ENCODE measurements around the gene PLCD3.

Gene PLCD3

DNA sequence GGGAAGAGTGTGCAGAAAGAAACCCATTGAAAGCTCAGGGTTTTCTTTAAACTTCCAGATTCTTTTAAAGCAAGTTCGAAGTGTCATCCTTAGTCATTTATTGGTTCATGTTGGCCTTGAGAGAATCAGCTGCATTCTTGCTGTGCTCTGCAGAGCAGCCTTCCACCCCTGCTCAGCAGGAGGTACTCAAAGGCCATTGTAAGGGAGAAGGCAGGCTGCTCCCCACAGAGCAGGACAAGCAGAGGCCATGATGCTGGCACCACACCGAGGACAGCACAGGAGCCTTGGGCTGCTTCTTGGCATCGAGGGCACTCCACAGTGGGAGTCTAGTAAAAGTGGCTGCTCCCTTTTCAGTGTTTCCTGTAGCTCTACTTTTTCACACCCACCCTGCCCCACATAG lies 41.6 kb downstream of the PLCD3 start:
- H3K4me3 ChIP-seq (ENCODE audit: low read length) = no peak overlapping the region
- DNase-seq (ENCODE audit: low read depth, low spot score) = no peak

DNA sequence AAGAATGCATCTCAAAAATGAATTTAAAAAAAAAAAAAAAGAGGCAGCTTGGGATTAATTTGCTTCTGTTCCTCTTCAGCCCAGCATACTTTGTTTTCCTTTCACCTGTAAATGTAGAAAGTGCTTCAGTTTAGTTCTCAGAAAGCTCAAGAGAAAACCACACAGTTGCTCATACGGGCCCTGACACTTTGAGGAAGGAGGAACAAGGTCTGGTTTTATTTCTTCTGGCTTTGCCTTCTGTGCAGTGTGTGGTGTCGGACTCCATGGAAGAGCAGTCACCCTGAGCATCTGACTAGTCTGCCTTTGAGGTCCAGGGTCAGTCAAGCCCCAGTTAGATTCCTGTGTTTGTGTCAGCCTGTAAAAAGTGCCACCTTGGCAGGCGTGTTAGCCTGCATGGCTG lies 43.6 kb downstream of the PLCD3 start:
- DNase-seq (ENCODE audit: low read depth, low spot score) = no peak
- no peak overlapping the region for H3K4me3 ChIP-seq (ENCODE audit: low read length)

DNA sequence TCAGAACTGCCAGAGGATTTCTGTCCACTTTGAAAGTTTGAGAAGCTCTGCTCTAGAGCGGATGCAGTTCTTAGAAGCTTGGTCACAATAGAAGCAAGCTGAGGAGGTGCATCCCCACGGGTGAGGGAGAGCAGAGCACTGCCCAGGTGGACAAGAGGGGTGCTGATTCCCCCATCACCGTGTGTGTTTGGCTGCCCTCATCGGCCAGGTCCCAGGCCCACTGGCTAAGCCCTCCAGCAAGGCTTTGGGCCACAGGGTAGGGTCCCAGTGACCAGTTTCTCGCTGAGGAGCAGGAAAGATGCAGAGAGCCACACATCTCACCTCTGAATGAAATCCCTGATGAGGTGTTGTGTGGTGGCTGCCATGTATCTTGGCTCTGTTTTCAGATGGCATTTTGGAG lies 44.3 kb downstream of the PLCD3 start:
- DNase-seq (ENCODE audit: low read depth, low spot score) = no peak
- H3K4me3 ChIP-seq (ENCODE audit: low read length) = no peak overlapping the region

DNA sequence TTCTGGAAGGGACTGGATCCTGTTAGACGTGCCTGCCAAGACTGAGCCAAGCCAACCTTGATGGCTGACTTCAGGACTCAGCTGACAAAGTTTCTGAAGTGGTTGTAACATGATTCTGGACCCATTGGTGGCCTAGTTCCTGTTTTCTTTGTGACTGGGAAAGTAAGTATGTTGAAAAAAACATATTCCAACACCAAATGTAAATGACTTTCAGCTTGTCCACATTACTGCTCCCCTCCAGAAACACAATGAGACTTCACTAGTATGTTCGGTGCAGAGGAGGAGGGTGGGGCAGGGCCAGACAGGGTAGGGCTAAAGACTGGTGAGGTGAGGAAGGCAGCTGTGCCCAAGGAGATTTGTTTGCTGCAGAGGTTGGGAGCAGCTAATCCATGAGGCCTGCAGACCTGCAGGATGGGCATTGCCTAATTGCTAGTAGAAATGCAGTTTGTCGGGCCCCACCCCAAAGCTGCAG lies 44.8 kb downstream of the PLCD3 start:
- no peak for DNase-seq (ENCODE audit: low read depth, low spot score)

DNA sequence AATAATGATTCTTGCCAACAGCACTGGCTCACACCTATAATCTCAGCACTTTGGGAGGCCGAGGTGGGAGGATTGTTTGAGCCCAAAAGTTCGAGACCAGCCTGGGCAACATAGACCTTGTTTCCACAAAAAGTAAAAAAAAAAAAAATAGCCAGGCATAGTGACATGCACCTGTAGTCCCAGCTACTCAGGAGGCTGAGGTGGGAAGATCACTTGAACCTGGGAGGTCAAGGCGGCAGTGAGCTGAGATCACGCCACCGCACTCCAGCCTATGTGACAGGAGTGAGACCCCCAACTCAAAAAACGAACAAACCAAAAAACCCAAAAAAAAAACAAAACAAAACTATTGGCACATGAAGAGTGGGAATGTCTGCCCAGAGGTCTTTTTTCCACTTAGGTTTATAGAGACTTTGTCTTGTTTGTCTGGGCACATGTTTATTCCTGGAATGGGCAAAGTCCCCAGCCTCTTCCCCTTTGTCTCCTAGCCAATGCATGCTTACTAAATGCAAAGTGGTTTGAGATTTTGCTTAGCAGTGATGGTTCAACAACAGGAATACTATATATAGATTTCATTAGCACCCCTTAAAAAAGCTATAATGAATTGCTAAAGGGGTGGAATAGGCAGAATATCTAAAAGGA lies 45.3 kb downstream of the PLCD3 start:
- DNase-seq (ENCODE audit: low read depth, low spot score) = no peak
- H3K4me3 ChIP-seq (ENCODE audit: low read length) = no peak overlapping the region

More for the DNA sequence above, 44.8 kb downstream of the PLCD3 start:
- H3K4me3 ChIP-seq (ENCODE audit: low read length) = no peak overlapping the region

DNA sequence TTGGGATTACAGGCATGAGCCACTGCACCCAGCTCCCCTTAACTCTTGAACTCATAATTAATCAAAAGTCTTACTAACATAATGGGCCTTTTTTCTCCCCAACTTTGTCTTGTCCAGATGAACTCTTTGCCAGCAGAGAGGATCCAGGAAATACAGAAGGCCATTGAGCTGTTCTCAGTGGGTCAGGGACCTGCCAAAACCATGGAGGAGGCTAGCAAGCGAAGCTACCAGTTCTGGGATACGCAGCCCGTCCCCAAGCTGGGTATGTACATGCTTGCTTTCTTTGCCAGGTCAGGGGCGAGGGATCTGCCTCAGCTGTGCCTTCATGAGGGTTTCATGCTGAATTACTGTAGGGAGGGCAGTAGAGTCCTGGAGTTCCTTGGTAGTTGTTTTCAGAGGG lies 45.9 kb downstream of the PLCD3 start:
- no peak overlapping the region for H3K4me3 ChIP-seq (ENCODE audit: low read length)
- no peak for DNase-seq (ENCODE audit: low read depth, low spot score)

DNA sequence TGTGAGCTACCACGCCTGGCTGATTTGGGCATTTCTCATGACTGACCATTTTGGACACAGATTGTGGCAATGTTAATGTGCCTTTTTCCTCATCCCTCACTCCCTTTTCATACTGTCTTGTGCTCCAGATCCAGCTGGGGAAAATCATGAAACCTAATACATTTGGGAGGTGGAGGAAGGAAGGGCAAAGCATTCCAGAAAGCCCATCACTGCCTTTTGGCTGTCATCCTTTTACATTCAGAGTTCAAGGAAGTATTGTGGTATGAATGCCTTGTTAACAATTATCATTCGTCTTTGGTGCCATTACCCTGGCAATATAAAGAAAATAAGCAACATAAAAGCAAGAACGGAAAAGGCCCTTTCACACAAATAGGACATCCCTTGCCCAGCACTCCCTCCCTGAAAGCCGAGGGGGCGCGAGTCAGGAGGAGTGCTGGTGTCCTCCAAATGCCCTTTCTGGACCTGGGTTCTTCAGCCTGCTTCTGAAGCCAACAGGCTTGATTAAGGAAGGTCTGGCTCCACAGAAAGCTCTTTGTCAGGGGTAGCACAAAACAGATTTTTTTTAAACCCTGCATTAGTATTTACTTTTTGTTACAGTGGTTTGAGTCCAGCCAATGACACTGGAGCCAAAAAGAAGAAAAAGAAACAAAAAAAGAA lies 51.1 kb downstream of the PLCD3 start:
- no peak overlapping the region for H3K4me3 ChIP-seq (ENCODE audit: low read length)
- DNase-seq (ENCODE audit: low read depth, low spot score) = no peak

DNA sequence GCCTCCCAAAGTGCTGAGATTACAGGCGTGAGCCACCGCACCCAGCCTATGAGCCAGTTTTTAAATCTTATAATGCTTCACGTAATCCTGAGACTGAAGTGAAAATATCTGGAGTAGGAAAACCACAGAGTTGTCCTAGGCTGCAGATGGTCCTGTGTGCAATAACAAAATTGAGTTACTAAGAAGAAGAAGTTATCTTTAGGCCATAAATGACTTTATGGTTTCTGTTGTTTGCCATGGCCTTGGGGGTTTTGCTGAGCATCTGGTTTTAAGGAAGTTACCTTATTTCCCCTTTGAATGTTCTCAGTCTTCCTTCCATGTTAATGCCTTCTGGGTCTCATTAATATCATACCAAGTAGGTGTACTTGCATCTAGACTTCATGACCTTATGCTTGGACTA lies 54.7 kb downstream of the PLCD3 start:
- H3K4me3 ChIP-seq (ENCODE audit: low read length) = no peak overlapping the region
- DNase-seq (ENCODE audit: low read depth, low spot score) = no peak

DNA sequence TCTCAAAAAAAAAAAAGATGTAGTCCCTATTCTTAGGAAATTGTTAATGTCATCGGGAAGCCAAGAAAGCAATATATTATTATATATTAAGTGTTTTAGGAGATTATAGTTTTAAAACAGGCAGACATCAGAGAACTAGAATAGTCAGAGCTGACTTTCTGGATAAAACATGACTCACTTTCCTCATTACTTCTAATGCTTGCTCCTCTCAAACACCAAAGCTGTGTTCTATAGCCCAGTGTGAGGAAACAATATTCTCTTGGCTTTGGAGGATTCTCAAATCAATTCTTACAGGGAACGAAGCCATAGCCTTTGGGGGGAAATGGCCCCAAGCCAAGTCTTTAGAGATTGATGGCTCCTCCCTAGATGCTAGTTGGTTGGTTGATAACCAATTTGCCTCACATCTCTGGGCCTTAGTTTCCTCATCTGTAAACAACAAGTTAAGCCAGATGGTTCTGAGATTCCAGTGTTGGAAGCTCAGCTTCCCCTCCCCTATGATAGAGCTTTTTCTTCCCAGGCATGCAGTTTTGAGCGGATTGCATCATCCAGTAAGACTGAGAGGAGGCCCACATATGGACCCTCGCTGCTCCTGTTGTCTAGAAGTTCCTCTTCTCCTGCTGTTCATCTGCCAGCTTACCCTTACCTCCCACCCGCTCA lies 58.8 kb downstream of the PLCD3 start:
- no peak overlapping the region for H3K4me3 ChIP-seq (ENCODE audit: low read length)
- DNase-seq (ENCODE audit: low read depth, low spot score) = no peak

DNA sequence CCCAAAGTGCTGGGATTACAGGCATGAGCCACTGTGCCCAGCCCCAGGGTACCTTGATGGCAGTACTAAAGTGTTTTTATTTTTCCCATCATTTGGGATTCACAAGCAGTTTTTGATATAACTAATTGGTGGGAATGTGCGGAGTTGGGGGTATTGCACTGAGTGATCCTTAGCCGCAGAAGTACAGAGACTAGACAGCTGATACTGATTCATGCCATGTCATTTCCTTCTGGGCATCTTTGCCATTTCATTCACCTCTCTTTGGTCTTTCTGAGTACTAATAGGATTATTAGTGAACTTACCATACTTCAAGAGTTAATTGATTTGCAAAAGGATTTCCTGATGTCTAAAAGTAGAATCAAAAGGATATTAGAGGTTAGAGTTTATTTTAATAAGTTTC lies 61.5 kb downstream of the PLCD3 start:
- no peak for DNase-seq (ENCODE audit: low read depth, low spot score)
- H3K4me3 ChIP-seq (ENCODE audit: low read length) = no peak overlapping the region

DNA sequence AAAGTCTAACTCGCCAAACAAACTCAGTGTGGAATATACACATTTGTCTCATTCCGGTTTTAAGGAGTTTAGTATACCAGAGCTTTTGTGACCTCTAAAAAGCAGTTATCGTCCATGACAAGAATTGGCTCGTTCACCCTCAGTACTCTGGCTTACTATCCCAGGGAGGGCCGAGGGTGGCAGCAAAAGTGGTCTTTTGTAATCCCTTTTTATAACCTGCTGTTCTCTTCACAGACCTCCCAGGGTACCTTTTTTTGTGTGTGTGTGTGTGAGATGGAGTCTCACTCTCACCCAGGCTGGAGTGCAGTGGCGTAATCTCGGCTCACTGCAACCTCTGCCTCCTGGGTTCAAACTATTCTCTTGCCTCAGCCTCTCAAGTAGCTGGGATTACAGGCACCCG lies 62.3 kb downstream of the PLCD3 start:
- no peak overlapping the region for H3K4me3 ChIP-seq (ENCODE audit: low read length)
- no peak for DNase-seq (ENCODE audit: low read depth, low spot score)

DNA sequence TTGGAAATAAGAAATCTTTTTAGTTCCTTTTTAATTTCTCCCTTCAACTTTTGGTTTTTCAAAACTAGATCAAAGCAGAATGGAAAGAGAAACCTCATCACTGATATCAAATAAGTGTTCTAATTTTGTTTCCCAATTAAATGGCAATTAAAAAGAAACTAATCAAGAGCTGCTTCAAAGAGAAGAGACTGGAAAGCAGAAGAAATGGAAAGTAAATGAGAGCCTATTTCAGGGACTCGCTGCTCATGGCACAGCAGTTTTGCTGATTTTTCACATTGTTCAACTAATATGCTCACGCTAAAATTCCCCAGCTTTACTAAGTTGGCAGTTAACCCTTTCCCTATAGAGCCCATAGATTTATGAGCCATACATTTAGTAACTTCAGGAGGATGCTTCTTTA lies 64.7 kb downstream of the PLCD3 start:
- H3K4me3 ChIP-seq (ENCODE audit: low read length) = no peak overlapping the region
- DNase-seq (ENCODE audit: low read depth, low spot score) = no peak

DNA sequence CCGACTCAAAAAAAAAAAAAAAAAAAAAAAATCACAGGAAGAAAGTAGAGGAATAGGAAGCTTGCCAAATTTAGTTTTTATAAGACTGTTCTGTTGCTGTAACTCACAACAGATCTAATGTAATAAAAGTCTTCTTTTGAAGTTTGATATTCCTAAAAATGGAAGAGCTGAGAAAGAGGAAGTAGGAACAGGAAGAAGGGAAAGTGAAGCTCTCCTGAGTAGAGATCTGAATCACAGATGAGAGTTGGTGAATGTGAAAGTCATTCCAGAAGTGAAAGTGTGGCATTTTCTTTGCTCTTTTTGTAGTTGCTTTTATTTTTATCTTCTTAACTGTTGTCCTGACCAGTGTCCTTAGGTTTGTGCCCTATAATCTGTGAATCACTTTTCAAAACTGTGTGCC lies 69.1 kb downstream of the PLCD3 start:
- no peak overlapping the region for H3K4me3 ChIP-seq (ENCODE audit: low read length)
- no peak for DNase-seq (ENCODE audit: low read depth, low spot score)

DNA sequence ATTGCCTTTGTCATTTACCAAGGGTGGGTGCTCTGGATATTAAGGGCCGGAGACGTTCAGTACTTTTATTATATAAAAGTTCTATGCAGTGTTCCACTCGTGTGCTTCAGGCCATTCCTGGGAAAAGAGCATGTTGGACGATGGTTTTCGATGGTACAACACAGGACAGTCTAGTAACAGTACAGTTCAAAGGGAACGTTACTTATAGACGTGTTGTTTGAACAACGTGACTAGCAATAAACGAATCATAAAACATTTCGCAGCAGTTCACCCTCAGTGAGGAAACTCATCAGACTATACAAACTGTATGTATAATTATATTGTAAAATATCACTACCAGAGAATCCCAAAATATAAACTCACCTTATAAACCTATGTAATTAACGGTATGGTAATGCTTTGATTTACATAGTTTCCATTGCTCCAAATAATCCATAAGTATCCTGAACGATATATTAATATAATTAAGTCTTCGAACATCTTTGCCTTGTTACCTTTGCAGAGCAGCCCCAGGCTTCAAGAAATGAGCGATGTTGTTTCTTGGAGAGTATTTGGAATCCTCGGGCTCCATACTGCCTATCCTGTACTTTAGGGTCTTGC lies 70.6 kb downstream of the PLCD3 start:
- DNase-seq (ENCODE audit: low read depth, low spot score) = no peak

DNA sequence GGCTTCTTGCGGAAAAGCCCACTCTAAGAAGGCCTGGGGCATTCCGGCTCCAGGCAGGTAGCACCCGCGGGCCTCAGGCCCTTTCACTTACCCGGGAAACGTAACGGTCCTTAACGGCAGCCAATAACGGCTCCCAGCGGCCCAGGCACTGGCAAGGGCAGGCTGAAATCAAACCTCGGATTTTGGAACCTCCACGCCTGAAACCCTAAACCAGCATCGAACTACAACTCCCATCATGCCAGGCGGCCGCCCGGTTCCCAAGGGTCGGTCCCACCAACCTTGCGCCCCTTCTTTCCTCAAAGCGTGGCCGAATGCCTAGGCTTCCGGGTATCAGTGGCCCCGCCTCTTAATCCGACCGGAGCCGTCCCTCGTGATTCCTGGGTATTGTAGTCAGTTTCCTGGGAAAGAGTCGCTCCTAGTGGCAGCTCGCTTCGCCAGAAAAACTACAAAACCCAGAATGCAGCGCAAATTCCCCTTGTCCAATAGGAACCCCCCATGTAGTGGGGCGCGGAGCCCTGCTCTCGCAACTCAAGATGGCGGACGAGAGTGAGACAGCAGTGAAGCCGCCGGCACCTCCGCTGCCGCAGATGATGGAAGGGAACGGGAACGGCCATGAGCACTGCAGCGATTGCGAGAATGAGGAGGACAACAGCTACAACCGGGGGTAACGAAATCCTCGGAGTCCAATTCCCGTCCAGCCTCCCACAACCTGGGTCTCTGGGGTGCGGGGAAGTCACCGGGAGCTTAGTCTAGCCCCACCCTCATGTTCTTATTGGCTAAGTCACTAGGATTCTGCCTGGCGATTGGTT lies 71.3 kb downstream of the PLCD3 start, which contains the start of gene NMT1:
NMT1 (plus strand) TSS at position 521 of the 809 bp plus-strand sequence; CDS start at position 534, 13 bp downstream.
- peak within 1 kb of the TSS; percentile 98 for H3K4me3 ChIP-seq (ENCODE audit: low read length)
- peak; percentile 100 for DNase-seq (ENCODE audit: low read depth, low spot score)

More for the DNA sequence above, 70.6 kb downstream of the PLCD3 start:
- peak overlapping the region; percentile 98 for H3K4me3 ChIP-seq (ENCODE audit: low read length)

DNA sequence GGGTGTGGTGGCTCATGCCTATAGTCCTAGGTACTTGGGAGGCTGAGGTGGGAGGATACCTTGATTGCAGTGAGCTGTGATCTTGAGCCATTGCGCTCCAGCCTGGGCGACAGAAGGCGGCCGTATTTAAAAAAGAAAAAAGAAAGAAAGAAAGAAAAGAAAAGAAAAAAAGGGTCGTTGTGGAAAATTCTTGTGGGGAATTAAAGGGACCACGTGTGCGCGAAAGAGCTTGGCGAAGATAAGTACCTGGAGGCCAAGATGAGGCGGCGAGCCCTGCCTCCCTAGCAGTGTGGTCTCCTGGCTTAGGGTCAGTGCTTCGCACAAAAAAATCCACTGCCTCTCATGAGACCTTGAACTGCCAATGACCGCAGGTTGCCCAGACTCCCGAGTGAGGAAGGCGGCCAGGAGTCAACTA lies 71.9 kb downstream of the PLCD3 start:
- peak overlapping the region; percentile 98 for H3K4me3 ChIP-seq (ENCODE audit: low read length)
- no peak for DNase-seq (ENCODE audit: low read depth, low spot score)
